Gastroesophageal sphincter (tissue), 4 donors: Measurements from ENCODE around the gene PCARE. TPM values are rescaled to one million over a fixed set of nuclear protein-coding genes. Genes with fewer than 3 reads are reported as not detected.

Experiments
- ATAC-seq: fragments of 150-250 bp; one replicate; pipeline ENCODE4 v1.9.1; 2016; ENCODE audit warnings: mild to moderate bottlenecking, moderate library complexity
- H3K27ac ChIP-seq, 4 donors: fragments of 200-600 bp; sonication (generic) in 3 of 4; 1 replicate in 3 of 4; 2 replicates in 1 of 4; pipeline ENCODE4 v1.5.1; 2016 to 2019
- H3K27me3 ChIP-seq: fragments of 200-600 bp; sonication (generic); one replicate; pipeline ENCODE4 v1.5.1; 2019
- H3K36me3 ChIP-seq, 2 donors: fragments of 200-600 bp; sonication (generic); one replicate each; pipeline ENCODE4 v1.5.1; 2019; ENCODE audit warnings: control low read depth in 1 of 2
- H3K4me1 ChIP-seq, 3 donors: fragments of 200-600 bp; sonication (generic); 1 replicate in 2 of 3; 2 replicates in 1 of 3; pipeline ENCODE4 v1.5.1; 2016 to 2019; ENCODE audit warnings: control low read depth in 2 of 3
- H3K4me3 ChIP-seq, 2 donors: fragments of 200-600 bp; sonication (generic); one replicate each; pipeline ENCODE4 v1.5.1; 2019; ENCODE audit warnings: mild to moderate bottlenecking in 1 of 2, moderate library complexity in 1 of 2
- H3K9me3 ChIP-seq, 3 donors: fragments of 200-600 bp; sonication (generic); one replicate each; pipeline ENCODE4 v1.5.1; 2017 to 2019; ENCODE audit warnings: control low read depth in 2 of 3
- EP300 ChIP-seq: sonication (generic); formaldehyde crosslinking; IDR thresholded peaks from one replicate; pipeline ENCODE4 v1.6.1; 2017; ENCODE audit warnings: antibody characterized with exemption, mild to moderate bottlenecking
- POLR2A ChIP-seq, 2 donors: fragments of 450-650 bp; IDR thresholded peaks; one replicate each; pipeline ENCODE4 v1.6.1; 2017; ENCODE audit warnings: antibody characterized with exemption in 2 of 2, mild to moderate bottlenecking in 2 of 2, moderate library complexity in 1 of 2
- POLR2AphosphoS5 ChIP-seq: sonication (generic); formaldehyde crosslinking; IDR thresholded peaks from one replicate; pipeline ENCODE4 v1.6.1; 2017; ENCODE audit warnings: antibody characterized with exemption
- WGBS, 2 donors: methylation state at CpG; one replicate each; pipeline ENCODE4 v1.1.5; 2018; ENCODE audit warnings: low coverage in 1 of 2; 5-methylcytosine and 5-hydroxymethylcytosine counted together
- total RNA-seq, 4 donors: library from RNA; depleted of rRNA; stranded (reverse); fragments of >200 nt; gene quantifications; one replicate each; pipeline ENCODE4 v1.1.0, GENCODE V29; 2016
- TF ChIP-seq, protein P1 (sequence below), 4 experiments: fragments of 200-600 bp in 2 of 4; fragments of 450-650 bp in 2 of 4; sonication (generic) in 1 of 4; IDR thresholded peaks; one replicate each; pipeline ENCODE4 v1.5.1; 2017 to 2019; ENCODE audit warnings: antibody characterized with exemption in 4 of 4, mild to moderate bottlenecking in 2 of 4, moderate library complexity in 2 of 4

The PCARE gene
- total RNA-seq, 4 donors from 2014 or later = under 0.01 TPM; not detected in 3

DNA sequence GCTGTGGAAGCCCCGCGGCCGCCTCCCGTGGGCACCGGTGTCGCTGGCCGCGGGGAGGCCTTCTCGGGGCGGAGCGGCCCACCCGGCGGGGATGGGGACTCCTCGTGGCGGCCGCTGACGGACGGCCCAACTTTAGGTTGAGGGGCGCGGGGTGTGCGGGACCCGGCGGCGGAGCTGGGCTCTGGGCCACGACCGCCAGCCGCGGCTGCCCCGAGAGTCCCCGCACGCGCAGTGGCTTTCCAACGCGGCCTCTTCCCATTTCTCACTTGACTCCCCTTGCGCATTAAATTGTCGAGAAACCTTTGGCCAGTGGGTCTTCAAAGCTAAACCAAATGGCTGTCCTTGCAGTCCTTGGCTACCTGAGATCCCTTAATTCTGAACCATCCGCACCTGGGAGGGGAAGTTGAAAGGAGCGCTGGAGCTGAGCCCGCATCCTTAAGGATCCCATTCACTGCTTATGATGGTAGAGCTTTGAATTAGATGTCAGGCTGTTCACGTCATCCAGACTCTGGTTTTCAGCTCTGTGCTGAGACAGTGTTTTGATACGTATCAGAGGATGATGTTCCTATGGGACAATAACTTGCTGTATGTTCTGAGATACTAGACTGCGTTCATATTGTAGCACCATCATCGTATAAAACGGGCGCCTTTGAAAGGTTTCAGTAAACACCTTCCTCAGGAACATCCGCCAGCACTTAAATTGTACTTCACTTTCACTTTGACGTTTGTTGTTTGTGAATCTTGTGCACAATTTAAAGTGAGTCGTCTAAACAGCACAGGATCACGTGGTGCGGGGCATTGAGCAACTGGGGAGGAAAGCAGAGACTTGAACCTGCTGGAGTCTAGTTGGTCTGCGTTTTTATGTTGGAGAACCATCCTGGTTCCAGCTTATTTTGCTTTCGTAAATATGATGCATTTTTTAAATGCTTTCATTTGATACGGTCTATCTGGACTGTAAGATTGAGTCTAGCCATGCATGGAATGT, 41.8 kb upstream of the PCARE start:
- peak overlapping the region; percentile 79 to 90 for H3K4me3 ChIP-seq
- H3K36me3 ChIP-seq = no peaks in the 10 kb centered on the region
- 8 to 17% methylated on average over 6 to 13 of the region's 53 CpGs for WGBS, 2 donors
- H3K4me1 ChIP-seq = peaks cover 0 to 56% (median 11%) of the 10 kb centered on the region in 3 donors
- no peaks in the 10 kb centered on the region for H3K9me3 ChIP-seq
- ATAC-seq = peak; percentile 55
- H3K27ac ChIP-seq = peak overlapping the region; percentile 66 to 96 (median 93)
- no peaks in the 10 kb centered on the region for H3K27me3 ChIP-seq
- TF ChIP-seq POLR2A (IDR thresholded peaks at IDR 0.05) = no peak
- TF ChIP-seq EP300 = no peak
- TF ChIP-seq POLR2AphosphoS5 = peak; percentile 35

DNA sequence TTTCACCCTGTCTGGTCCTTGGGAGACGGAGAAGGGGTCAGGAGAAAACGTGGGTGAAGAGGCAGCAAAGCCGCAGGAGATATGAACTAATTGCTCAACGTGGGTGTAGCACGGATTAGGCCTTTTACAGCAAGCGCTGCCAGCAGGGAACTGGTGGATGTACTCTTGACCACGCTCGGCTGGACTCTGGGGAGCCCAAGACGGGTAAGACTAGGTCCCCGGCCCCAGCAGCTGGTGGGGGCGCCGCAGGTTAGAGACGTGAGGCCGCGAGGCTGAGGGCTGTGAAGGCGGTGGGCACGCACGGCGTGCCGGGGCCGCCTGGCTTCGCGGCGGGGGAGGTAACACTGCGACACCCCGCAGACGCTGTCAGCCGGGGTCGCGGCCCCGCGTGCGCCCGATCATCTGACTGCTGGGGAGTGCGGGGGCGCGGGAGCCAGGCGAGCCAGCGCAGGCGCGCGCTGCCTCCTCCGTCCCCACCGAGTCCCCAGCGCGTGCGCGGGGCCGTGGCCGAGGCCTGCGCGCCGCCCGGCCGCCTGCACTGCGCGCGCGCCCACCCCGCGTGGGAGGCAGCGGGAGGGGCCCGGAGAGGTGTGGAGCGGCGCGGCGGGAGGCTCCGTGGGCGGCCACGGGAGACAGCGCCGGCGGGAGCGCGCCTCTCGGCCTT, 40.8 kb upstream of the PCARE start, which contains the start of gene CLIP4:
Gene CLIP4, plus strand, starts transcription at position 470 of the 664 bp plus-strand sequence. CDS start 5,974 bp downstream, outside the sequence.
- peak within 1 kb of the TSS; percentile 85 to 96 (median 93) for H3K27ac ChIP-seq
- no peaks in the 10 kb centered on the region for H3K36me3 ChIP-seq
- peak within 1 kb of the TSS; percentile 79 to 90 for H3K4me3 ChIP-seq
- H3K27me3 ChIP-seq = no peaks in the 10 kb centered on the region
- no peaks in the 10 kb centered on the region for H3K9me3 ChIP-seq
- H3K4me1 ChIP-seq = peaks cover 0 to 46% (median 11%) of the 10 kb centered on the region in 3 donors
- peak; percentile 42 to 72 for TF ChIP-seq POLR2A (IDR thresholded peaks at IDR 0.05)
- TF ChIP-seq, protein P1, sequence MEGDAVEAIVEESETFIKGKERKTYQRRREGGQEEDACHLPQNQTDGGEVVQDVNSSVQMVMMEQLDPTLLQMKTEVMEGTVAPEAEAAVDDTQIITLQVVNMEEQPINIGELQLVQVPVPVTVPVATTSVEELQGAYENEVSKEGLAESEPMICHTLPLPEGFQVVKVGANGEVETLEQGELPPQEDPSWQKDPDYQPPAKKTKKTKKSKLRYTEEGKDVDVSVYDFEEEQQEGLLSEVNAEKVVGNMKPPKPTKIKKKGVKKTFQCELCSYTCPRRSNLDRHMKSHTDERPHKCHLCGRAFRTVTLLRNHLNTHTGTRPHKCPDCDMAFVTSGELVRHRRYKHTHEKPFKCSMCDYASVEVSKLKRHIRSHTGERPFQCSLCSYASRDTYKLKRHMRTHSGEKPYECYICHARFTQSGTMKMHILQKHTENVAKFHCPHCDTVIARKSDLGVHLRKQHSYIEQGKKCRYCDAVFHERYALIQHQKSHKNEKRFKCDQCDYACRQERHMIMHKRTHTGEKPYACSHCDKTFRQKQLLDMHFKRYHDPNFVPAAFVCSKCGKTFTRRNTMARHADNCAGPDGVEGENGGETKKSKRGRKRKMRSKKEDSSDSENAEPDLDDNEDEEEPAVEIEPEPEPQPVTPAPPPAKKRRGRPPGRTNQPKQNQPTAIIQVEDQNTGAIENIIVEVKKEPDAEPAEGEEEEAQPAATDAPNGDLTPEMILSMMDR (IDR thresholded peaks at IDR 0.05) = no peak
- peak; percentile 80 for ATAC-seq
- WGBS, 2 donors = 3 to 8% methylated on average over 7 to 8 of the region's 76 CpGs

DNA sequence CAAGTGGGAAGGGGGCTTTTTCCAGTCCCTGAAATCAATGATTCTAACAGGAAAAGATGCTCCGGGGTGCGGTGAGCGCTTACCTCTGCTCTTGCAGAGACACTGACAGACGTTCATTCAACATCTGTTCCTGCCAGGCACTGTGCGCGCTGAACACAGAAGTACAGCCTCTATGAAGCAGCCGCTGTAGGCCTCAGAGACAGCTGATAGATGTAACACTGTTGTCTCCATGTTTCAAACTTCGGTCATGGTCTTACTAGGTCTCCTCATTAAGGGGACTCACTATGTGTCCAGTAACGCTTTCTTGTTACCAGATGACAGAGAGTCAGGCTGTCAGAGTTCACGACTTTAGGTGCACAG, 40.2 kb upstream of the PCARE start:
- ATAC-seq = no peak
- H3K4me3 ChIP-seq = peak overlapping the region in 1 of 2 donors; percentile 90

DNA sequence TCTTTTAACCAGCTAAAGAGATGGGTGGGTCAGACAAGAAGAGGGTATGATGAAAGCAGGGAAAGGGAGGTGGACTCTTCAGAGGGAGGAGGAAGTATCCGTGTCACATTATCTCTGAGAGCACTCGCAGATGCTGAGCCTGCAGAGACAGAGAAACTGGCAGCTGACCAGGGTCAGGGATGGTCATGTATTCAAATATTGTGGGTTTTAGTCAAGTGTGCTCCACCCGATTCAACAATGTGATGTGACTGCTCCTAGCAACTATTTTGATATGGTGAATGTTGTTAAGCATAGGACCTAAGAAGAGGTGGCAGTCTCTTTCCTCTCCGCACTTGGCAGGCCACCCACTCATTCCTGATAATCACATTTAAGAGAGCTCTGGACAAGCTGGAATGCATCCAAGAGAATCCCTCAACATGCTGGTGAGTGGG, 39.6 kb upstream of the PCARE start:
- Histone ChIP-seq H3K9me3 (no peaks in the 10 kb centered on the region), H3K27ac (peak overlapping the region in 3 of 4 donors; percentile 91 to 96 (median 95)), H3K36me3 (no peaks in the 10 kb centered on the region), H3K4me3 (no peak overlapping the region), H3K4me1 (peaks cover 0 to 34% (median 11%) of the 10 kb centered on the region in 3 donors), H3K27me3 (no peaks in the 10 kb centered on the region)
- WGBS, 2 donors = 64 to 67% methylated on average over 4 of the region's 4 CpGs
- no peak for TF ChIP-seq EP300
- no peak for TF ChIP-seq POLR2A (IDR thresholded peaks at IDR 0.05)
- no peak for TF ChIP-seq POLR2AphosphoS5
- peak; percentile 46 for ATAC-seq

More for the DNA sequence above, 40.2 kb upstream of the PCARE start:
- WGBS, 2 donors = 72% methylated on average over 7 of the region's 10 CpGs; no CpG with 5 or more reads in 1 of the 2 donors
- TF ChIP-seq, protein P1 (IDR thresholded peaks at IDR 0.05) = no peak
- TF ChIP-seq EP300 = no peak
- no peak for TF ChIP-seq POLR2A (IDR thresholded peaks at IDR 0.05)
- no peak for TF ChIP-seq POLR2AphosphoS5
- Histone ChIP-seq H3K9me3 (no peaks in the 10 kb centered on the region), H3K4me1 (peaks cover 0 to 41% (median 11%) of the 10 kb centered on the region in 3 donors), H3K36me3 (no peaks in the 10 kb centered on the region), H3K27me3 (no peaks in the 10 kb centered on the region), H3K27ac (peak overlapping the region; percentile 85 to 96 (median 93))

DNA sequence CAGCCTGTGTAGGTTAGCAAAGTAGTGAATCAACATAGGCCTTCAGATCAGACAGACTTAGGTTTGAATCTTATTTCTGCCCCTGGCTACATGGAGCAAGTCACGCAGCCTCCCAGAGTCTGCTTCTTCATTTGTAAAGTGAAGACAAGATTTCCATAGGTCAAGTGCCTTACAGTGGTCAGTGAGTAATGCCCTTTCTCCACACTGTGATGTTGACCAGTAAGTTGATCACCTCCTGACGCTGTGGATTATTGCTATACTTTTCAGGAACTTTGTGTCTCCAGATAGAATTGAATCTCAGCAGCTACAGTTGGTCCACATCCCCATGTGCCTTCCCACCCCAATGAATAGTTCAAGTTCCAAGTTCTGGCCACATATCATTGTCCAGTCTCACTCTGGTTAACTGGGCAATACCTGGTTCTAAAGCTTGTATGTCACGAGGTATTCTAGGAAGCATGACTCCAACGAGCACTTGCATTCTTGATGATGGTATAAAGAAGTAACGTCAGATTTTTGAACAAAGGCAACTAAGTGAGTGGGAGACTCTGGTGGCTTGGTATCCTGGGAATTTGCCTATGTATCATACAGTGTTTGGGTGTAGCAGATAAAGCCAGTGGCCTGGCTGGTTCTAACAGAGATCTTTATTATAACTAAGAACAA, 38.8 kb upstream of the PCARE start:
- Histone ChIP-seq H3K27ac (no peak overlapping the region), H3K4me1 (peaks cover 0 to 28% (median 10%) of the 10 kb centered on the region in 3 donors)
- WGBS, 2 donors = 84 to 86% methylated on average over 3 to 5 of the region's 5 CpGs

More for the DNA sequence above, 38.8 kb upstream of the PCARE start:
- ATAC-seq = no peak
- H3K36me3 ChIP-seq = no peaks in the 10 kb centered on the region
- no peak overlapping the region for H3K4me3 ChIP-seq
- no peaks in the 10 kb centered on the region for H3K27me3 ChIP-seq
- H3K9me3 ChIP-seq = no peaks in the 10 kb centered on the region
- TF ChIP-seq, protein P1 (IDR thresholded peaks at IDR 0.05) = no peak
- TF ChIP-seq EP300 (no peak), POLR2AphosphoS5 (no peak), POLR2A (IDR thresholded peaks at IDR 0.05) (no peak)
